ENCODE data around the gene TMCC2.

Gene TMCC2

GRCh38 chr1:205216588-205216987 is 11.2 kb upstream of the TMCC2 start:
- Histone ChIP-seq H3K4me3 (ENCODE audit: low read length) (no peak overlapping the region), H3K36me3 (replicated peaks; ENCODE audit: insufficient read depth, low read length) (no peaks in the 10 kb centered on the region), H3K9me3 (replicated peaks; ENCODE audit: insufficient read depth, low read length) (no peaks in the 10 kb centered on the region), H2AFZ (ENCODE audit: low read length) (no peak overlapping the region), H3K27ac (ENCODE audit: low read length) (no peak overlapping the region), H3K9ac (ENCODE audit: low read length) (no peak overlapping the region), H3K27me3 (replicated peaks; ENCODE audit: insufficient read depth, low read length) (no peaks in the 10 kb centered on the region; the same call in 1 of the 2 replicates), H3K79me2 (ENCODE audit: low read length) (no peaks in the 10 kb centered on the region), H3F3A (ENCODE audit: insufficient read depth, low read length) (no peaks in the 10 kb centered on the region), H4K20me1 (ENCODE audit: insufficient read depth, low read length) (no peaks in the 10 kb centered on the region), H3K9me2 (replicated peaks; ENCODE audit: insufficient read depth, low read length) (no peaks in the 10 kb centered on the region), H3K4me2 (ENCODE audit: low read depth, low read length) (no peak overlapping the region), H3K4me1 (ENCODE audit: low read length) (peaks cover 10% of the 10 kb centered on the region)
- DNase-seq = no peak
- TF ChIP-seq EZH2phosphoT487 (IDR thresholded peaks at IDR 0.05; ENCODE audit: low read length) (no peak), EZH2 (optimal IDR thresholded peaks at IDR 0.05; ENCODE audit: low read depth, low read length) (no peak), CTCF (IDR thresholded peaks at IDR 0.05; ENCODE audit: low read length) (no peak)

GRCh38 chr1:205217418-205217817 is 10.3 kb upstream of the TMCC2 start:
- Histone ChIP-seq H3K4me1 (ENCODE audit: low read length) (peaks cover 3% of the 10 kb centered on the region), H3K9me3 (replicated peaks; ENCODE audit: insufficient read depth, low read length) (no peaks in the 10 kb centered on the region), H3K27me3 (replicated peaks; ENCODE audit: insufficient read depth, low read length) (no peaks in the 10 kb centered on the region; the same call in 1 of the 2 replicates), H4K20me1 (ENCODE audit: insufficient read depth, low read length) (no peaks in the 10 kb centered on the region), H3K9me2 (replicated peaks; ENCODE audit: insufficient read depth, low read length) (no peaks in the 10 kb centered on the region), H2AFZ (ENCODE audit: low read length) (no peak overlapping the region), H3K27ac (ENCODE audit: low read length) (no peak overlapping the region), H3K36me3 (replicated peaks; ENCODE audit: insufficient read depth, low read length) (no peaks in the 10 kb centered on the region), H3K4me2 (ENCODE audit: low read depth, low read length) (no peak overlapping the region), H3K4me3 (ENCODE audit: low read length) (no peak overlapping the region), H3K79me2 (ENCODE audit: low read length) (no peaks in the 10 kb centered on the region), H3K9ac (ENCODE audit: low read length) (no peak overlapping the region), H3F3A (ENCODE audit: insufficient read depth, low read length) (no peaks in the 10 kb centered on the region)
- DNase-seq = no peak
- TF ChIP-seq CTCF (IDR thresholded peaks at IDR 0.05; ENCODE audit: low read length) = no peak
- no peak for TF ChIP-seq EZH2phosphoT487 (IDR thresholded peaks at IDR 0.05; ENCODE audit: low read length)
- no peak for TF ChIP-seq EZH2 (optimal IDR thresholded peaks at IDR 0.05; ENCODE audit: low read depth, low read length)

GRCh38 chr1:205220421-205220820 is 7.3 kb upstream of the TMCC2 start:
- no peak overlapping the region for H3K4me3 ChIP-seq (ENCODE audit: low read length)
- no peaks in the 10 kb centered on the region for H3K9me3 ChIP-seq (replicated peaks; ENCODE audit: insufficient read depth, low read length)
- H3K4me2 ChIP-seq (ENCODE audit: low read depth, low read length) = no peak overlapping the region
- H4K20me1 ChIP-seq (ENCODE audit: insufficient read depth, low read length) = no peaks in the 10 kb centered on the region
- H3K36me3 ChIP-seq (replicated peaks; ENCODE audit: insufficient read depth, low read length) = no peaks in the 10 kb centered on the region
- no peaks in the 10 kb centered on the region for H3K4me1 ChIP-seq (ENCODE audit: low read length)
- H3K9ac ChIP-seq (ENCODE audit: low read length) = no peak overlapping the region
- H3K79me2 ChIP-seq (ENCODE audit: low read length) = no peaks in the 10 kb centered on the region
- no peak overlapping the region for H2AFZ ChIP-seq (ENCODE audit: low read length)
- no peak overlapping the region for H3K27ac ChIP-seq (ENCODE audit: low read length)
- no peak for TF ChIP-seq EZH2 (optimal IDR thresholded peaks at IDR 0.05; ENCODE audit: low read depth, low read length)
- no peaks in the 10 kb centered on the region; the same call in none of the 2 replicates for H3K27me3 ChIP-seq (replicated peaks; ENCODE audit: insufficient read depth, low read length)
- no peak for DNase-seq
- H3K9me2 ChIP-seq (replicated peaks; ENCODE audit: insufficient read depth, low read length) = no peaks in the 10 kb centered on the region
- no peaks in the 10 kb centered on the region for H3F3A ChIP-seq (ENCODE audit: insufficient read depth, low read length)

GRCh38 chr1:205224736-205225135 is 3.0 kb upstream of the TMCC2 start:
- Histone ChIP-seq H3K9me3 (replicated peaks; ENCODE audit: insufficient read depth, low read length) (no peaks in the 10 kb centered on the region), H3K27me3 (replicated peaks; ENCODE audit: insufficient read depth, low read length) (peaks cover 8% of the 10 kb centered on the region; the same call in 1 of the 2 replicates), H3F3A (ENCODE audit: insufficient read depth, low read length) (peaks cover 18% of the 10 kb centered on the region), H2AFZ (ENCODE audit: low read length) (no peak overlapping the region), H3K4me3 (ENCODE audit: low read length) (no peak overlapping the region), H3K27ac (ENCODE audit: low read length) (no peak overlapping the region), H3K79me2 (ENCODE audit: low read length) (0 out of 2 replicates have a peak, but pooled peaks cover under 1% of the 10 kb centered on the region), H3K9me2 (replicated peaks; ENCODE audit: insufficient read depth, low read length) (no peaks in the 10 kb centered on the region), H3K4me2 (ENCODE audit: low read depth, low read length) (no peak overlapping the region), H3K4me1 (ENCODE audit: low read length) (peaks cover 9% of the 10 kb centered on the region), H3K9ac (ENCODE audit: low read length) (no peak overlapping the region), H4K20me1 (ENCODE audit: insufficient read depth, low read length) (no peaks in the 10 kb centered on the region), H3K36me3 (replicated peaks; ENCODE audit: insufficient read depth, low read length) (no peaks in the 10 kb centered on the region)
- TF ChIP-seq EZH2phosphoT487 (IDR thresholded peaks at IDR 0.05; ENCODE audit: low read length) (no peak), CTCF (IDR thresholded peaks at IDR 0.05; ENCODE audit: low read length) (no peak), EZH2 (optimal IDR thresholded peaks at IDR 0.05; ENCODE audit: low read depth, low read length) (no peak)
- DNase-seq = no peak
